ENCODE data around the gene TANGO6.

Gene TANGO6

DNA sequence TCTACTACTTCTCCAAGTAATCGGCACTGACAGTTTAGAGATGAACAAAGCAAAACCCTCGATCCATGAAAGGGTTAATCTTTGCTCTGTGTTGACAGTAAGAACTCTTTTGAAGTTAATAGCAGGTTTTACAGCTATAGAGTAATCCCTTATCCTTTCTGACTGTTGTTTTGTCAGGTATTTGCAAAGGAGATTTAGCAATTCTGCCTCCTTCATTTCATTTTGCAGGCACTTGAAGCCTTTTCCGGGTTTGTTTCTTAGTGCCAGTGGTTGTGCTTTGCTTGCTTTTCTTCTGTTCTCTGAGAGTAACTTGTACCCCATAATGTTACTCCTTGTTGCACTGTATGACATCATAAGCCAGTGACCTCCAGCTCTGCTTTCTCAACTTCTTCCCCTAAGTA is 64.5 kb downstream of the TANGO6 start:
- Histone ChIP-seq H3K4me3 (ENCODE audit: low read length in 2 of 2) (no peak overlapping the region), H3K9ac (ENCODE audit: low read length in 2 of 2) (no peak overlapping the region), H3K36me3 (ENCODE audit: control insufficient read depth in 2 of 2, insufficient read depth in 2 of 2, low read length in 2 of 2) (peaks cover 3 to 10% of the 10 kb centered on the region in 2 donors), H3K27ac (ENCODE audit: low read length) (no peak overlapping the region), H3K27me3 (ENCODE audit: control insufficient read depth in 1 of 2, insufficient read depth in 2 of 2, low read length in 2 of 2) (no peaks in the 10 kb centered on the region), H3K4me1 (ENCODE audit: control insufficient read depth, insufficient read depth, low read length) (no peaks in the 10 kb centered on the region), H3K9me3 (ENCODE audit: control insufficient read depth in 2 of 2, low read length in 2 of 2) (no peaks in the 10 kb centered on the region)

DNA sequence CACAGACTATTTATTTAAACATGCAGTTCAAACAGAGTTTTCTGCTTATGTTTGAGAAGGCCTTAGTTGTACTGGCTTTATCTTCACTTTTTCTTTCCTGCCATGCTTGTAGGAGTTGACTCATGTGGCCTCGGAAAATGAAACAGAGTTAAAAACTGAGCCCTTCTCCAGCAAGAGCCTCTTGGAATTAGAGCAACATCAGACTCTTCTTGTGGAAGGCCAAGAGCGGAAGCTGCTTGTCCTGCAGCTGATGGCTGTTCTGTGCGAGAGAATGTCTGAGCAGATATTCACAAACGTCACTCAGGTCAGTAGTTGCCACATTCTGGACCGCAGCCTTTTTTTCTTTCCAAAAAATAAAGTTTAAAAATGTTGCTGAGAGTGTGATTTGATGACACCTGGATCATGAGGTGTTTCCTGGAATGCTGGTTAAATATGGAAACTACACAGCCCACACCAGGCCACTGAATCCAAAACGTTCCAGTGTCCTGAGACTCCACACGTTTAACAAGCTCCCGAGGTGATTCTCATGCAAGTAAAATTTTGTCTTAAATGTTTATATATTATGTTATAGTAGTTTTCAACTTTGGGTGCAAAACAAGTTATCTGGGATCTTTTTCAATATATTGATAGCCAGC is 65.9 kb downstream of the TANGO6 start:
- Histone ChIP-seq H3K27ac (ENCODE audit: low read length) (no peak overlapping the region), H3K27me3 (ENCODE audit: control insufficient read depth in 1 of 2, insufficient read depth in 2 of 2, low read length in 2 of 2) (no peaks in the 10 kb centered on the region), H3K4me3 (ENCODE audit: low read length in 2 of 2) (no peak overlapping the region), H3K9ac (ENCODE audit: low read length in 2 of 2) (no peak overlapping the region), H3K4me1 (ENCODE audit: control insufficient read depth, insufficient read depth, low read length) (no peaks in the 10 kb centered on the region), H3K9me3 (ENCODE audit: control insufficient read depth in 2 of 2, low read length in 2 of 2) (no peaks in the 10 kb centered on the region), H3K36me3 (ENCODE audit: control insufficient read depth in 2 of 2, insufficient read depth in 2 of 2, low read length in 2 of 2) (peaks cover 3 to 14% of the 10 kb centered on the region in 2 donors)

- no peak overlapping the region for H3K4me3 ChIP-seq (ENCODE audit: low read length in 2 of 2)
- peaks cover 3 to 14% of the 10 kb centered on the region in 2 donors for H3K36me3 ChIP-seq (ENCODE audit: control insufficient read depth in 2 of 2, insufficient read depth in 2 of 2, low read length in 2 of 2)
- no peak overlapping the region for H3K27ac ChIP-seq (ENCODE audit: low read length)
- no peaks in the 10 kb centered on the region for H3K9me3 ChIP-seq (ENCODE audit: control insufficient read depth in 2 of 2, low read length in 2 of 2)
- no peak overlapping the region for H3K9ac ChIP-seq (ENCODE audit: low read length in 2 of 2)
- no peaks in the 10 kb centered on the region for H3K4me1 ChIP-seq (ENCODE audit: control insufficient read depth, insufficient read depth, low read length)
- H3K27me3 ChIP-seq (ENCODE audit: control insufficient read depth in 1 of 2, insufficient read depth in 2 of 2, low read length in 2 of 2) = no peaks in the 10 kb centered on the region
Measured at GRCh38 chr16:68910051-68910450, 66.7 kb downstream of the TANGO6 start.

GRCh38 chr16:68915589-68915988 is 72.3 kb downstream of the TANGO6 start:
- H3K27ac ChIP-seq (ENCODE audit: low read length) = no peak overlapping the region
- peaks cover 5 to 21% of the 10 kb centered on the region in 2 donors for H3K36me3 ChIP-seq (ENCODE audit: control insufficient read depth in 2 of 2, insufficient read depth in 2 of 2, low read length in 2 of 2)
- H3K9ac ChIP-seq (ENCODE audit: low read length in 2 of 2) = no peak overlapping the region
- H3K27me3 ChIP-seq (ENCODE audit: control insufficient read depth in 1 of 2, insufficient read depth in 2 of 2, low read length in 2 of 2) = no peaks in the 10 kb centered on the region
- H3K4me1 ChIP-seq (ENCODE audit: control insufficient read depth, insufficient read depth, low read length) = no peaks in the 10 kb centered on the region
- H3K4me3 ChIP-seq (ENCODE audit: low read length in 2 of 2) = no peak overlapping the region
- no peaks in the 10 kb centered on the region for H3K9me3 ChIP-seq (ENCODE audit: control insufficient read depth in 2 of 2, low read length in 2 of 2)

DNA sequence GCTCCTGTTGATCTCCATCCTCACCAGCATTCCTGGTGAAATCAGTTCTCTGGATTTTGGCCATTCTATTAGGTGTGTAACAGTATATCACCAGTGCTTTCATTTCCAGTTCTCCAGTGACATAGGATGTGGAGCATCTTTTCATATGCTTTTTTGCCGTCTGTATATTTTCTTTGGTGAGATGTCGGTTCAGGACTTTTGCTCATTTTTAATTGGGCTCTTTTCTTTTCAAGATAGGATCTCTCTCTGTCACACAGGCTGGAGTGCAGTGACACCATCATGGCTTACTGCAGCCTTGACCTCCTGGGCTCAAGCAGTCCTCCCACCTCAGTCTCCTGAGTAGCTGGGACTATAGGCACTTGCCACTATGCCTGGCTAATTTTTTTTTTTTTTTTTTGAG is 74.2 kb downstream of the TANGO6 start:
- H3K27me3 ChIP-seq (ENCODE audit: control insufficient read depth in 1 of 2, insufficient read depth in 2 of 2, low read length in 2 of 2) = no peaks in the 10 kb centered on the region
- H3K4me1 ChIP-seq (ENCODE audit: control insufficient read depth, insufficient read depth, low read length) = no peaks in the 10 kb centered on the region
- no peak overlapping the region for H3K4me3 ChIP-seq (ENCODE audit: low read length in 2 of 2)
- H3K9me3 ChIP-seq (ENCODE audit: control insufficient read depth in 2 of 2, low read length in 2 of 2) = no peaks in the 10 kb centered on the region
- peaks cover 5 to 21% of the 10 kb centered on the region in 2 donors for H3K36me3 ChIP-seq (ENCODE audit: control insufficient read depth in 2 of 2, insufficient read depth in 2 of 2, low read length in 2 of 2)
- no peak overlapping the region for H3K27ac ChIP-seq (ENCODE audit: low read length)
- no peak overlapping the region for H3K9ac ChIP-seq (ENCODE audit: low read length in 2 of 2)

GRCh38 chr16:68920349-68920748 is 77.0 kb downstream of the TANGO6 start:
- no peaks in the 10 kb centered on the region for H3K9me3 ChIP-seq (ENCODE audit: control insufficient read depth in 2 of 2, low read length in 2 of 2)
- no peak overlapping the region for H3K9ac ChIP-seq (ENCODE audit: low read length in 2 of 2)
- H3K36me3 ChIP-seq (ENCODE audit: control insufficient read depth in 2 of 2, insufficient read depth in 2 of 2, low read length in 2 of 2) = peaks cover 5 to 18% of the 10 kb centered on the region in 2 donors
- H3K27me3 ChIP-seq (ENCODE audit: control insufficient read depth in 1 of 2, insufficient read depth in 2 of 2, low read length in 2 of 2) = no peaks in the 10 kb centered on the region
- no peaks in the 10 kb centered on the region for H3K4me1 ChIP-seq (ENCODE audit: control insufficient read depth, insufficient read depth, low read length)
- H3K27ac ChIP-seq (ENCODE audit: low read length) = no peak overlapping the region
- no peak overlapping the region for H3K4me3 ChIP-seq (ENCODE audit: low read length in 2 of 2)

- Histone ChIP-seq H3K9ac (ENCODE audit: low read length in 2 of 2) (no peak overlapping the region), H3K4me3 (ENCODE audit: low read length in 2 of 2) (no peak overlapping the region), H3K4me1 (ENCODE audit: control insufficient read depth, insufficient read depth, low read length) (no peaks in the 10 kb centered on the region), H3K27ac (ENCODE audit: low read length) (no peak overlapping the region), H3K36me3 (ENCODE audit: control insufficient read depth in 2 of 2, insufficient read depth in 2 of 2, low read length in 2 of 2) (peaks cover 5 to 17% of the 10 kb centered on the region in 2 donors), H3K9me3 (ENCODE audit: control insufficient read depth in 2 of 2, low read length in 2 of 2) (no peaks in the 10 kb centered on the region), H3K27me3 (ENCODE audit: control insufficient read depth in 1 of 2, insufficient read depth in 2 of 2, low read length in 2 of 2) (no peaks in the 10 kb centered on the region)
Measured at GRCh38 chr16:68921637-68922036, 78.3 kb downstream of the TANGO6 start.

- no peaks in the 10 kb centered on the region for H3K4me1 ChIP-seq (ENCODE audit: control insufficient read depth, insufficient read depth, low read length)
- H3K27me3 ChIP-seq (ENCODE audit: control insufficient read depth in 1 of 2, insufficient read depth in 2 of 2, low read length in 2 of 2) = no peaks in the 10 kb centered on the region
- H3K36me3 ChIP-seq (ENCODE audit: control insufficient read depth in 2 of 2, insufficient read depth in 2 of 2, low read length in 2 of 2) = peaks cover 14 to 17% of the 10 kb centered on the region in 2 donors
- H3K4me3 ChIP-seq (ENCODE audit: low read length in 2 of 2) = no peak overlapping the region
- H3K9me3 ChIP-seq (ENCODE audit: control insufficient read depth in 2 of 2, low read length in 2 of 2) = no peaks in the 10 kb centered on the region
- H3K9ac ChIP-seq (ENCODE audit: low read length in 2 of 2) = no peak overlapping the region
- no peak overlapping the region for H3K27ac ChIP-seq (ENCODE audit: low read length)
Measured at GRCh38 chr16:68923116-68923515, 79.8 kb downstream of the TANGO6 start.

DNA sequence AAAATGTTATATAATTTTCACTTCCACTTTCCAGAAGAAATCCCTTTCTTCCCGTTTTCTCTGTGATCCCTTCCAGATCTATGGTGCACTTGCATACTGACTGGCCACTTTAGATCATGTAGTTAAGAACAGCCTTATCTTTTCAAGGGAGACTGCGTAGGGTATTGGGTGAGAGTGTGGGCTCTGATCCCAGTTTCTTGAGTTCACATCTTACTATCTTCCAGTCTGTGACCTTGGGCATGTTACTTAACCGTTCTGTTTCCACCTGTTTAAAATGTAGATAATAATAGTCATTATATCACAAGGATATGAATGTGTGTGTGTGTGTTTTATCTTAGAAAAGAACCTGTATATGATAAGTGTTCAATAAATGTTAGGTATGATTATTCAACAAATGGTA is 83.7 kb downstream of the TANGO6 start:
- peaks cover 13 to 14% of the 10 kb centered on the region in 2 donors for H3K36me3 ChIP-seq (ENCODE audit: control insufficient read depth in 2 of 2, insufficient read depth in 2 of 2, low read length in 2 of 2)
- H3K9me3 ChIP-seq (ENCODE audit: control insufficient read depth in 2 of 2, low read length in 2 of 2) = no peaks in the 10 kb centered on the region
- no peak overlapping the region for H3K4me3 ChIP-seq (ENCODE audit: low read length in 2 of 2)
- H3K4me1 ChIP-seq (ENCODE audit: control insufficient read depth, insufficient read depth, low read length) = no peaks in the 10 kb centered on the region
- H3K27ac ChIP-seq (ENCODE audit: low read length) = no peak overlapping the region
- no peaks in the 10 kb centered on the region for H3K27me3 ChIP-seq (ENCODE audit: control insufficient read depth in 1 of 2, insufficient read depth in 2 of 2, low read length in 2 of 2)
- no peak overlapping the region for H3K9ac ChIP-seq (ENCODE audit: low read length in 2 of 2)

GRCh38 chr16:68931196-68931595 is 87.9 kb downstream of the TANGO6 start:
- no peak overlapping the region for H3K9ac ChIP-seq (ENCODE audit: low read length in 2 of 2)
- no peaks in the 10 kb centered on the region for H3K9me3 ChIP-seq (ENCODE audit: control insufficient read depth in 2 of 2, low read length in 2 of 2)
- no peaks in the 10 kb centered on the region for H3K4me1 ChIP-seq (ENCODE audit: control insufficient read depth, insufficient read depth, low read length)
- H3K4me3 ChIP-seq (ENCODE audit: low read length in 2 of 2) = no peak overlapping the region
- H3K36me3 ChIP-seq (ENCODE audit: control insufficient read depth in 2 of 2, insufficient read depth in 2 of 2, low read length in 2 of 2) = peaks cover 19 to 21% of the 10 kb centered on the region in 2 donors
- no peak overlapping the region for H3K27ac ChIP-seq (ENCODE audit: low read length)
- H3K27me3 ChIP-seq (ENCODE audit: control insufficient read depth in 1 of 2, insufficient read depth in 2 of 2, low read length in 2 of 2) = no peaks in the 10 kb centered on the region

GRCh38 chr16:68934402-68934801 is 91.1 kb downstream of the TANGO6 start:
- Histone ChIP-seq H3K9ac (ENCODE audit: low read length in 2 of 2) (no peak overlapping the region), H3K9me3 (ENCODE audit: control insufficient read depth in 2 of 2, low read length in 2 of 2) (no peaks in the 10 kb centered on the region), H3K4me3 (ENCODE audit: low read length in 2 of 2) (no peak overlapping the region), H3K36me3 (ENCODE audit: control insufficient read depth in 2 of 2, insufficient read depth in 2 of 2, low read length in 2 of 2) (peaks cover 8 to 12% of the 10 kb centered on the region in 2 donors), H3K27ac (ENCODE audit: low read length) (no peak overlapping the region), H3K4me1 (ENCODE audit: control insufficient read depth, insufficient read depth, low read length) (no peaks in the 10 kb centered on the region), H3K27me3 (ENCODE audit: control insufficient read depth in 1 of 2, insufficient read depth in 2 of 2, low read length in 2 of 2) (no peaks in the 10 kb centered on the region)
